Loucy (cell line): ENCODE results near the gene TMPRSS7.

Experiments
- EZH2phosphoT487 ChIP-seq: fragments of 200-600 bp; IDR thresholded peaks from 2 replicates; pipeline ENCODE4 v1.6.1; 2018; ENCODE audit warnings: antibody characterized with exemption, mild to moderate bottlenecking, moderate library complexity, borderline replicate concordance
- TF ChIP-seq, protein P1 (sequence below): fragments of 200-600 bp; sonication (generic); conservative IDR thresholded peaks from 2 replicates; pipeline ENCODE4 v1.5.1; 2014; ENCODE audit warnings: mild to moderate bottlenecking, antibody characterized with exemption, low read length

DNA sequence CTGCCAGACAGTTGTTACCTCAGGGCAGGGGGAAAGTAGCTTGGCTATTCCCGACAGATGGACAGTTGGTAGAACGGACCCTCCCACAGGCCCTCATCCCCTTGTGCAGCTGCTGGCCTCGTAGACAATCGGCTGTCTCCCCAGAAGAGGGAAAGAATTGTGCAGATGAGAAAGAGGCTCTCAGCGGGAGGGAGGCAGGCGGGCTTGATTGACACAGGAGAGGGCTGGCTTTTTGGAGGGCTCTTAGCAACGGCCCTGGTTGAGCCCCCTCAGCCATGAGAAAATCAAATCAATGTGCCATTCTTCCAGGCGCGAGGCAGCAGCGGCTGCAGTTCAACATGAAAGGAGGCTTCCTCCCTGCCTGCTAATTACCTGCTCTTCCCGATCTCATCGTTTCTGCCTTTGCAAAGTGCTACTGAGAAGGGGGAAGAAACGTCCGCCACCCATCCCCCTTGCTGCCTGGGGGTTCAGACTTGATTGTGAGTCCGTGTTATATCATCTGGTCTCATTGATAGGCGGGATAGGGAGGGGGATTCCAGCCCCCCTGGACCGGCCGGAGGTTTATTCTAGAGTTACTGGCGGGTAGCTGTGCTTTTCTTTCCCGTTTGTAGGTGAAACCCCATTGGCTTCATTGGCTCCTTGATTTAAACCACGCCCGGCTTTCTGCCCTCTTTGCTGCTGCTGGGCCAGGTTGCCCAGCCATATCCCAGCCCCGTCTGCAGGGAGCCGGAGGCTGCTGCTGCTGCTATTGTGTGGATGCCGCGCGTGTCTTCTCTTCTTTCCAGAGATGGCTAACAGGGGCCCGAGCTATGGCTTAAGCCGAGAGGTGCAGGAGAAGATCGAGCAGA lies 35.7 kb upstream of the TMPRSS7 start, which contains the start of gene TAGLN3:
- no peak for TF ChIP-seq EZH2phosphoT487
- TF ChIP-seq, protein P1, sequence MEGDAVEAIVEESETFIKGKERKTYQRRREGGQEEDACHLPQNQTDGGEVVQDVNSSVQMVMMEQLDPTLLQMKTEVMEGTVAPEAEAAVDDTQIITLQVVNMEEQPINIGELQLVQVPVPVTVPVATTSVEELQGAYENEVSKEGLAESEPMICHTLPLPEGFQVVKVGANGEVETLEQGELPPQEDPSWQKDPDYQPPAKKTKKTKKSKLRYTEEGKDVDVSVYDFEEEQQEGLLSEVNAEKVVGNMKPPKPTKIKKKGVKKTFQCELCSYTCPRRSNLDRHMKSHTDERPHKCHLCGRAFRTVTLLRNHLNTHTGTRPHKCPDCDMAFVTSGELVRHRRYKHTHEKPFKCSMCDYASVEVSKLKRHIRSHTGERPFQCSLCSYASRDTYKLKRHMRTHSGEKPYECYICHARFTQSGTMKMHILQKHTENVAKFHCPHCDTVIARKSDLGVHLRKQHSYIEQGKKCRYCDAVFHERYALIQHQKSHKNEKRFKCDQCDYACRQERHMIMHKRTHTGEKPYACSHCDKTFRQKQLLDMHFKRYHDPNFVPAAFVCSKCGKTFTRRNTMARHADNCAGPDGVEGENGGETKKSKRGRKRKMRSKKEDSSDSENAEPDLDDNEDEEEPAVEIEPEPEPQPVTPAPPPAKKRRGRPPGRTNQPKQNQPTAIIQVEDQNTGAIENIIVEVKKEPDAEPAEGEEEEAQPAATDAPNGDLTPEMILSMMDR = no peak
